ENCODE results near the gene ENTPD7. TPM values are rescaled to one million over a fixed set of nuclear protein-coding genes. Genes with fewer than 3 reads are reported as not detected.

The ENTPD7 gene
- total and polyA plus RNA-seq, 9 of the 15 experiments (the other 6 are each of a cell fraction or from before 2014, with no cell fraction given): 1.4 to 13.9 (median 8.5) TPM

DNA sequence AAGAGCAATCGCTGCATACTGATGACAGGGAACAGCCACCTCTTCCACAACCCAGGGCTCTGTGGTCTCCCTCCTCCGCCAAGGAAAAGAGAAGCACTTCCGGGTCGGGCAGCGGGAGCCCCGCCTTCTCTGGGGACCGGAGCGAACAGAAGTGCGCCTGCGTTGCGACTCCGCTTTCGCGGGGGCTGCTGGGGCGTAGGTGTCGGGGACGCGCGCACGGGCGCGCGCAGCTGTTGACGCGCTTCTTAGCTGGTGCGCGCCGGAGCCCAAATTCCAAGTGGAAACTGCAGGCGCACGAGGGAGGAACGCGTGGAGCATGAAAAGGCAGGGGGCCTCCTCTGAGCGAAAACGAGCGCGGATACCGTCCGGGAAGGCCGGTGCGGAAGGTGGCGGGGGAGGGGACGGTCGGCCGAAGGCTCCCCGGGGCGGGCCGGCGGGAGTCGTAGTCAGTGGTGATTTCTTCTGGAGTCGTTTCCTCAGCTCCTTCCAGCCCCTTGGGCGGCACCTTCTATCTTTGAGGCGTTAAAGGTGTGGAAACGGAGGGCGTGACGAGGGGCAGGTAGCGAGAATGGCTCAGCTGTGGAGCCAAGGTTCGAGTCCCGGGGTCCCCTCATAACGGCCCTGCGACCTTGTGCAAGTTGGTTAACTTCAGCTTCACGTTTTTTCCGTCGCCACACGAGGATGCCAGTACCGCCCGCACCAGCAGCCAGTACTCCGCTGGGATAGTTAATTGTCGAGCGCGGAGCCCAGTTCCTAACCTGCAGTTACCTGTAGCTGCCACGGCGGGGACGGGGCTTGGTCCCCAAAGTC is 72.9 kb downstream of the ENTPD7 start, which contains the start of the genes COX15 and CUTC (continued):
- TF ChIP-seq FOXP1 (CRISPR knock-in tag; IDR thresholded peaks at IDR 0.05) (no peak), KAT7 (CRISPR knock-in tag; IDR thresholded peaks at IDR 0.05; ENCODE audit: borderline replicate concordance) (no peak), MLLT1 (IDR thresholded peaks at IDR 0.05) (no peak), E2F3 (CRISPR knock-in tag; IDR thresholded peaks at IDR 0.05) (no peak), ZNF274 (IDR thresholded peaks at IDR 0.05; ENCODE audit: borderline replicate concordance, low read depth, low read length) (no peak), DDX20 (tag; IDR thresholded peaks at IDR 0.05; ENCODE audit: low read depth) (no peak), CBFA2T3 (IDR thresholded peaks at IDR 0.05) (no peak), ZNF77 (CRISPR knock-in tag; IDR thresholded peaks at IDR 0.05) (no peak), POLR2AphosphoS5 (IDR thresholded peaks at IDR 0.05; ENCODE audit: control insufficient read depth, insufficient read depth, low read depth, low read length) (peak; percentile 71), RBM17 (IDR thresholded peaks at IDR 0.05; ENCODE audit: borderline replicate concordance, low read depth, low read length) (no peak), ZNF512 (tag; IDR thresholded peaks at IDR 0.05) (no peak), ETV6 (IDR thresholded peaks at IDR 0.05; ENCODE audit: borderline replicate concordance in 1 of 2, low read depth in 2 of 2, low read length in 1 of 2) (no peak), ETV6 (CRISPR knock-in tag; IDR thresholded peaks at IDR 0.05; ENCODE audit: borderline replicate concordance) (no peak), CBFB (CRISPR knock-in tag; IDR thresholded peaks at IDR 0.05) (no peak), ZNF324 (CRISPR knock-in tag; IDR thresholded peaks at IDR 0.05) (no peak), ETS2 (tag; IDR thresholded peaks at IDR 0.05; ENCODE audit: borderline replicate concordance, poor library complexity, severe bottlenecking) (no peak), ILF3 (IDR thresholded peaks at IDR 0.05; ENCODE audit: borderline replicate concordance) (no peak), CBX1 (IDR thresholded peaks at IDR 0.05; ENCODE audit: low read depth) (no peak), ZNF143 (CRISPR knock-in tag; IDR thresholded peaks at IDR 0.05) (peak; percentile 77), SAFB (IDR thresholded peaks at IDR 0.05; ENCODE audit: borderline replicate concordance, low read depth, low read length) (no peak), MXI1 (IDR thresholded peaks at IDR 0.05; ENCODE audit: low read depth, low read length) (no peak), NRF1 (conservative IDR thresholded peaks at IDR 0.05 in 1 of 2, IDR thresholded peaks at IDR 0.05 in 1 of 2) (peak; percentile 94 to 95), MED1 (CRISPR knock-in tag; IDR thresholded peaks at IDR 0.05; ENCODE audit: borderline replicate concordance) (no peak), MAFF (IDR thresholded peaks at IDR 0.05; ENCODE audit: low read length) (no peak)
- TF ChIP-seq, protein P1, sequence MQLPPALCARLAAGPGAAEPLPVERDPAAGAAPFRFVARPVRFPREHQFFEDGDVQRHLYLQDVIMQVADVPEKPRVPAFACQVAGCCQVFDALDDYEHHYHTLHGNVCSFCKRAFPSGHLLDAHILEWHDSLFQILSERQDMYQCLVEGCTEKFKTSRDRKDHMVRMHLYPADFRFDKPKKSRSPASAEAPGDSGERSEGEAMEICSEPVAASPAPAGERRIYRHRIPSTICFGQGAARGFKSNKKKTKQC (CRISPR knock-in tag; IDR thresholded peaks at IDR 0.05): no peak
